ENCODE results near the gene EEF1AKMT1.

The EEF1AKMT1 gene

DNA sequence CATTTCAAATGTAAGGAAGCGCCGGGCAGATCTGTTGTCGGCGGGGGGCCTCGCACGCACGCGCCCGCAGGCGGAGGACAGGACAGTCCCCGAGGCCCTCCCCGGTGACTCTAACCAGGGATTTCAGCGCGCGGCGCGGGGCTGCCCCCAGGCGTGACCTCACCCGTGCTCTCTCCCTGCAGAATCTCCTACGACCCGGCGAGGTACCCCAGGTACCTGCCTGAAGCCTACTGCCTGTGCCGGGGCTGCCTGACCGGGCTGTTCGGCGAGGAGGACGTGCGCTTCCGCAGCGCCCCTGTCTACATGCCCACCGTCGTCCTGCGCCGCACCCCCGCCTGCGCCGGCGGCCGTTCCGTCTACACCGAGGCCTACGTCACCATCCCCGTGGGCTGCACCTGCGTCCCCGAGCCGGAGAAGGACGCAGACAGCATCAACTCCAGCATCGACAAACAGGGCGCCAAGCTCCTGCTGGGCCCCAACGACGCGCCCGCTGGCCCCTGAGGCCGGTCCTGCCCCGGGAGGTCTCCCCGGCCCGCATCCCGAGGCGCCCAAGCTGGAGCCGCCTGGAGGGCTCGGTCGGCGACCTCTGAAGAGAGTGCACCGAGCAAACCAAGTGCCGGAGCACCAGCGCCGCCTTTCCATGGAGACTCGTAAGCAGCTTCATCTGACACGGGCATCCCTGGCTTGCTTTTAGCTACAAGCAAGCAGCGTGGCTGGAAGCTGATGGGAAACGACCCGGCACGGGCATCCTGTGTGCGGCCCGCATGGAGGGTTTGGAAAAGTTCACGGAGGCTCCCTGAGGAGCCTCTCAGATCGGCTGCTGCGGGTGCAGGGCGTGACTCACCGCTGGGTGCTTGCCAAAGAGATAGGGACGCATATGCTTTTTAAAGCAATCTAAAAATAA lies 52.1 kb downstream of the EEF1AKMT1 start:
- peaks cover 0 to 14% (median 14%) of the 10 kb centered on the region in 5 donors for H3K4me1 ChIP-seq (ENCODE audit: control insufficient read depth in 5 of 5, insufficient read depth in 5 of 5, low read length in 5 of 5)
- H3K4me3 ChIP-seq (ENCODE audit: low read depth in 1 of 5, low read length in 5 of 5): peak overlapping the region in 4 of 5 donors; percentile 46 to 65 (median 54)
- peak overlapping the region in 2 of 5 donors; percentile 41 to 43 for H3K9ac ChIP-seq (ENCODE audit: low read length in 5 of 5)
- H3K27ac ChIP-seq (ENCODE audit: low read depth, low read length): no peak overlapping the region
- no peaks in the 10 kb centered on the region for H3K36me3 ChIP-seq (ENCODE audit: control insufficient read depth in 5 of 5, insufficient read depth in 5 of 5, low read length in 5 of 5)
- no peaks in the 10 kb centered on the region for H3K9me3 ChIP-seq (ENCODE audit: control insufficient read depth in 5 of 5, low read length in 5 of 5)
- H3K27me3 ChIP-seq (ENCODE audit: control insufficient read depth in 5 of 5, insufficient read depth in 4 of 5, low read length in 5 of 5): peaks cover 0 to 10% (median 6%) of the 10 kb centered on the region in 5 donors

DNA sequence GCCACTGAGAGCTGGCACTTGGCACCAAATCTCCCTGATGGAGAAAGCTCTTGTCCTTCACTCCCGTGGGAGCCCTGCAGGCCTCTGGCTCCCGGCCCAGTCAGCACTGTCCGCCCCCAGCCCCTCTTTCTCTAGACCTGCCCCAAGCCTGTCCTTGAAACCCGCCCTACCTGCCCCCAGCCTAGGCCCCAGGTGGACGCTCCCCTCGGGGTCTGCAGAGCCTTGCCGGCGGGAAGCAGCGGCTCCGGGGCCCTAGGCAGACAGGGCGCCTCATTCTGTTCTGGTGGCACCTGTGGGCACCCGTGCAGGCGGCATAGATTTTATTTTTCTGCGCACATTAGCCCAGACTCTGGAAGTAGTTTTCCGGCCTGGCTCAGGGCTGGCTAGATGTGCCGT lies 52.7 kb downstream of the EEF1AKMT1 start:
- no peak overlapping the region for H3K9ac ChIP-seq (ENCODE audit: low read length in 5 of 5)
- no peaks in the 10 kb centered on the region for H3K9me3 ChIP-seq (ENCODE audit: control insufficient read depth in 5 of 5, low read length in 5 of 5)
- H3K4me1 ChIP-seq (ENCODE audit: control insufficient read depth in 5 of 5, insufficient read depth in 5 of 5, low read length in 5 of 5): peaks cover 0 to 17% (median 14%) of the 10 kb centered on the region in 5 donors
- H3K4me3 ChIP-seq (ENCODE audit: low read depth in 1 of 5, low read length in 5 of 5): peak overlapping the region in 1 of 5 donors; percentile 65
- H3K27ac ChIP-seq (ENCODE audit: low read depth, low read length): no peak overlapping the region
- H3K36me3 ChIP-seq (ENCODE audit: control insufficient read depth in 5 of 5, insufficient read depth in 5 of 5, low read length in 5 of 5): no peaks in the 10 kb centered on the region
- H3K27me3 ChIP-seq (ENCODE audit: control insufficient read depth in 5 of 5, insufficient read depth in 4 of 5, low read length in 5 of 5): peaks cover 0 to 10% (median 6%) of the 10 kb centered on the region in 5 donors

DNA sequence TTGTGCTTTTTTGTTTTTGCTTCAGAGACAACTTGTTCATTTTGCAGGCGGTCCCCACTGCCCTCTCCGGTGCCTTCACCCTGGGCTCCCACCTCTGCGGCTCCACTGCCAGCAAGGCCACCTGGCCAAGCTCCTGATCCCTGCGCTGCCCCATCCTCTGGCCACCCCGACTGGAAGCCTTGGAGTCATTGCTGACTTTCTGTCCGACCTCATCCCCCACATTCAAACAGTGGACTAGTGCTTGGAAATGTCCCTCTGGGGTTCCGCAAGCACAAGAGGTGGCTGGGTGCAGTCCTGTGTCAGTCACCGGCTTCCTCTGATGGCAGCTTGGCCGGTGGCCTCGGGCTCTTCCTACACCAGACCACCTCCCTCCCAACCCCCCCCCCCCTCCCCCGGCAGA lies 53.3 kb downstream of the EEF1AKMT1 start:
- peaks cover 0 to 10% (median 6%) of the 10 kb centered on the region in 5 donors for H3K27me3 ChIP-seq (ENCODE audit: control insufficient read depth in 5 of 5, insufficient read depth in 4 of 5, low read length in 5 of 5)
- H3K36me3 ChIP-seq (ENCODE audit: control insufficient read depth in 5 of 5, insufficient read depth in 5 of 5, low read length in 5 of 5): no peaks in the 10 kb centered on the region
- peaks cover 0 to 19% (median 14%) of the 10 kb centered on the region in 5 donors for H3K4me1 ChIP-seq (ENCODE audit: control insufficient read depth in 5 of 5, insufficient read depth in 5 of 5, low read length in 5 of 5)
- no peak overlapping the region for H3K27ac ChIP-seq (ENCODE audit: low read depth, low read length)
- no peak overlapping the region for H3K4me3 ChIP-seq (ENCODE audit: low read depth in 1 of 5, low read length in 5 of 5)
- H3K9ac ChIP-seq (ENCODE audit: low read length in 5 of 5): no peak overlapping the region
- no peaks in the 10 kb centered on the region for H3K9me3 ChIP-seq (ENCODE audit: control insufficient read depth in 5 of 5, low read length in 5 of 5)

DNA sequence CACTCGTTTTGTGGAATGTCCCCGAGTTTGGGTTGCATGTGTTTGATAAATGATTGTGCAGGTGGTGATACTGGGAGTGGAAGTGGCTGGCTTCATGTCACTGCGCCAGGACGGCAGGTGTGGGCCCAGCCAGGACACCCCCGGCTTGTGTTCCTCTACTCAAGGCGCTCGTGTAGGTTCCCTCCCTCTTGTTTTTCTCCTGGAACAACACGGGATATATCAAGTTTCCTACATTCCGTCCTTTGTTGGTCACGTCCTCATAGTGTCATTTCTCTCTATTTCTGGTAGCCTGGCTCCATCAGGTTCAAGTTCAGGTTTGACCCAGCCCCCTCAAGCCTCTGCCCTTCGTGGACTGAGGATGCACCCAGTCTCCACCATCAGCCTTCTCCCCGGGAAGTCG lies 54.0 kb downstream of the EEF1AKMT1 start:
- H3K9ac ChIP-seq (ENCODE audit: low read length in 5 of 5): no peak overlapping the region
- peaks cover 2 to 26% (median 20%) of the 10 kb centered on the region in 5 donors for H3K4me1 ChIP-seq (ENCODE audit: control insufficient read depth in 5 of 5, insufficient read depth in 5 of 5, low read length in 5 of 5)
- H3K4me3 ChIP-seq (ENCODE audit: low read depth in 1 of 5, low read length in 5 of 5): no peak overlapping the region
- no peaks in the 10 kb centered on the region for H3K36me3 ChIP-seq (ENCODE audit: control insufficient read depth in 5 of 5, insufficient read depth in 5 of 5, low read length in 5 of 5)
- peaks cover 0 to 10% (median 6%) of the 10 kb centered on the region in 5 donors for H3K27me3 ChIP-seq (ENCODE audit: control insufficient read depth in 5 of 5, insufficient read depth in 4 of 5, low read length in 5 of 5)
- no peaks in the 10 kb centered on the region for H3K9me3 ChIP-seq (ENCODE audit: control insufficient read depth in 5 of 5, low read length in 5 of 5)
- H3K27ac ChIP-seq (ENCODE audit: low read depth, low read length): no peak overlapping the region

DNA sequence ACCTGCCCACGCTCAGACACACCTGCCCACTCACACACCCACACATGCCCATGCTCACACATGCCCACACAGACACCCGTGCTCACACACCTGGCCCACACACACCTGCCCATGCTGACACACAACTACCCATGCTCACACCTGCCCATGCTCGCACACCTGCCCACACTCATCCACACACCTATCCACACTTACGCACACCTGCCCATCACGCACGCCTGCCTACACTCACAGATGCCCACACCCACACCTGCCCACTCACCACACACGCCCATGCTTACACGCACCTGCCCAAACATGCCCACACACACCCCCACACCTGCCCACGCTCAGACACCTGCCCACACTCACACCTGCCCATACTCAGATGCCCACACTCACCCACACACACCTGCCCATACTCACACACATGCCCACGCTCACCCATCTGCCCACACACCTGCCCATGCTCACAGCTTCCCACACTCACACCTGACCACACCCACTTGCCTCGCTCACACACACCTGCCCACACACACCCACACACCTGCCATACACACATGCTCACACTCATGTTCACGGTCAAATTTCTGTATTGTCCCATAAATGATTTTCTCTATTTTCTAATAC lies 54.7 kb downstream of the EEF1AKMT1 start:
- H3K27me3 ChIP-seq (ENCODE audit: control insufficient read depth in 5 of 5, insufficient read depth in 4 of 5, low read length in 5 of 5): peaks cover 0 to 10% (median 6%) of the 10 kb centered on the region in 5 donors
- H3K4me1 ChIP-seq (ENCODE audit: control insufficient read depth in 5 of 5, insufficient read depth in 5 of 5, low read length in 5 of 5): peaks cover 7 to 33% (median 25%) of the 10 kb centered on the region in 5 donors
- no peaks in the 10 kb centered on the region for H3K36me3 ChIP-seq (ENCODE audit: control insufficient read depth in 5 of 5, insufficient read depth in 5 of 5, low read length in 5 of 5)
- no peaks in the 10 kb centered on the region for H3K9me3 ChIP-seq (ENCODE audit: control insufficient read depth in 5 of 5, low read length in 5 of 5)
- no peak overlapping the region for H3K4me3 ChIP-seq (ENCODE audit: low read depth in 1 of 5, low read length in 5 of 5)
- H3K27ac ChIP-seq (ENCODE audit: low read depth, low read length): no peak overlapping the region
- H3K9ac ChIP-seq (ENCODE audit: low read length in 5 of 5): no peak overlapping the region

DNA sequence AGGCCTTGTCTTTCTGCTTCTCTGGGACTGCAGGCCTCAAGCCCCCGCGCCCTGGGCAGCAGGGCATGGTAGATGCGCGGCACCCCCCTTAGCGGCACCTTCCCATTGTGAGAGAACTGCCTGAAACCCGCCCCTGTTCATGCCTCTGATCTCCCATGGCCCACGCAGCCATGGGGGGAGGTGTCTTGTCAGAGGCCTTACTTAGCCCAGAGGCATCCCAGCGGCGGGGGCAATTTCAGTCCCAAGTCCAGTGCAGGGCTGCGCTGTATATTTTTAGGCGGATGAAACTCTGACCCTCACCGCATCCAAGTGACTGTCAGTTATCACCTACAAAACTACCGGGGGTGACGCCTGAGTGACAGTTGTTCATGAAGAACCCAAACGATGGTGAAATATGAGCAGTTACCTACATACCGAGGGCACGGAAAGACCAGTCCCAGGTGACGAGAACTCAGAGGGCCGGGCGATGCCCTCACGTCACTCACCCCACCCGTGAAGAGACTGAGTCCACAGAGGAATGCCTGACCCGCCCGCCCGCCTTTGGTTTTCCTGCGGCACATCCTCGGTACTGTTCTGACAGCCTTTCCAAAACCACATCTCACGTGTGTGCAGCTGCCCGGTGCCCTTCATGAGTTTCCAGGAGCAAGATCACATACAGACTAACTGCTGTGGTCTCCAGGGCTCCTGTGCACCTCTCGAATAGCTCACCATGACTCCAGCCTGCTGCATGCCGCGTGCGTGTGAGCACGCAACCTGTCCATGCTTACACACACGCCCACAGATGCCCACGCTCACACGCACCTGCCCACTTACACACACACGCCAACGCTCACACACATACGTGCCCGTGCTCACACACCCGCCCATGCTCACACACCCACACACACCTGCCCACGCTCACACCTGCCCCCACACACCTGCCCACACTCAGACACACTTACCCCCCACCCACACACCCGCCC lies 55.9 kb downstream of the EEF1AKMT1 start:
- Histone ChIP-seq H3K27me3 (ENCODE audit: control insufficient read depth in 5 of 5, insufficient read depth in 4 of 5, low read length in 5 of 5) (peaks cover 0 to 10% (median 6%) of the 10 kb centered on the region in 5 donors), H3K9me3 (ENCODE audit: control insufficient read depth in 5 of 5, low read length in 5 of 5) (no peaks in the 10 kb centered on the region), H3K9ac (ENCODE audit: low read length in 5 of 5) (no peak overlapping the region), H3K4me1 (ENCODE audit: control insufficient read depth in 5 of 5, insufficient read depth in 5 of 5, low read length in 5 of 5) (peaks cover 7 to 45% (median 37%) of the 10 kb centered on the region in 5 donors), H3K27ac (ENCODE audit: low read depth, low read length) (no peak overlapping the region), H3K4me3 (ENCODE audit: low read depth in 1 of 5, low read length in 5 of 5) (no peak overlapping the region), H3K36me3 (ENCODE audit: control insufficient read depth in 5 of 5, insufficient read depth in 5 of 5, low read length in 5 of 5) (no peaks in the 10 kb centered on the region)

DNA sequence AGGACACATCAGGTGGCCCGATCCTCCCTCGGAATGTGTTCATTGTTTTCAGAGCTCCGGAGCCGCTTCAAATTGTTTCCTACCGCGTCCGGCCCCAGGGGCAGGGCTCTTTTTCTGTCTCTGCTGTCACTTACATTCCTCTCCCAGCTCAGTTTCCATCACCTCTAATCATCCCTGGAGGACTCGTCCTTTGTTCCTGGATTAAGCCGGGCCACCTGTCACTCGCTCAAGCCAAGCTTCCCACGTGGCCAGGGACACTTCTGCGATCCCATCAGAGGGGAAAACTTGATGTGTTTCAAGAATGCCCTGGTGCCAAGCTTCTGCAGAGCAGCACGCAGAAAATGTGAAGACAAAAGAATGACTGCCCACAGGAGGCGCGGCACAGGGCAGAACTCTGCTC lies 56.8 kb downstream of the EEF1AKMT1 start:
- Histone ChIP-seq H3K36me3 (ENCODE audit: control insufficient read depth in 5 of 5, insufficient read depth in 5 of 5, low read length in 5 of 5) (no peaks in the 10 kb centered on the region), H3K4me1 (ENCODE audit: control insufficient read depth in 5 of 5, insufficient read depth in 5 of 5, low read length in 5 of 5) (peaks cover 7 to 48% (median 39%) of the 10 kb centered on the region in 5 donors), H3K9me3 (ENCODE audit: control insufficient read depth in 5 of 5, low read length in 5 of 5) (no peaks in the 10 kb centered on the region), H3K4me3 (ENCODE audit: low read depth in 1 of 5, low read length in 5 of 5) (no peak overlapping the region), H3K9ac (ENCODE audit: low read length in 5 of 5) (no peak overlapping the region), H3K27me3 (ENCODE audit: control insufficient read depth in 5 of 5, insufficient read depth in 4 of 5, low read length in 5 of 5) (peaks cover 0 to 10% (median 6%) of the 10 kb centered on the region in 5 donors), H3K27ac (ENCODE audit: low read depth, low read length) (no peak overlapping the region)

DNA sequence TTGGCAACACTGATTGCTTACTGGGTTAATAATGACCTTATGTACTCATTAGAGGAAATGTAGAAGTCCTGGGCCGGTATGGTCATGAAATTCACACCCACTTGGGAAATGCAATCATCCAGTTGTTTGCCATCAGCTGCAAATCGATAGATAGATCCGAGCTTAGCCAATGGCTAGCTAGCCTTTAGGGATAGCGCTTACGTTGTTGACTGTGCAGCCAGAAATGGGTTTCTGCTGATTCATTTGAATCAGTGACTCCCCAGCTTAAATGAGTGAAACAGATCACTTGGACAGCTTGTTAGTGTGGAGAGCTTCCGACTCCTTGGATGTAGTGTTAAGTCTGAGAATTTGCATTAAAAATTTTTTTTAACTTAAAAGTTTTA lies 58.4 kb downstream of the EEF1AKMT1 start:
- no peak overlapping the region for H3K4me3 ChIP-seq (ENCODE audit: low read depth in 1 of 5, low read length in 5 of 5)
- no peak overlapping the region for H3K9ac ChIP-seq (ENCODE audit: low read length in 5 of 5)
- no peaks in the 10 kb centered on the region for H3K36me3 ChIP-seq (ENCODE audit: control insufficient read depth in 5 of 5, insufficient read depth in 5 of 5, low read length in 5 of 5)
- H3K4me1 ChIP-seq (ENCODE audit: control insufficient read depth in 5 of 5, insufficient read depth in 5 of 5, low read length in 5 of 5): peaks cover 7 to 37% (median 29%) of the 10 kb centered on the region in 5 donors
- peak overlapping the region; percentile 89 for H3K27ac ChIP-seq (ENCODE audit: low read depth, low read length)
- no peaks in the 10 kb centered on the region for H3K9me3 ChIP-seq (ENCODE audit: control insufficient read depth in 5 of 5, low read length in 5 of 5)
- H3K27me3 ChIP-seq (ENCODE audit: control insufficient read depth in 5 of 5, insufficient read depth in 4 of 5, low read length in 5 of 5): peaks cover 0 to 10% (median 0%) of the 10 kb centered on the region in 5 donors

DNA sequence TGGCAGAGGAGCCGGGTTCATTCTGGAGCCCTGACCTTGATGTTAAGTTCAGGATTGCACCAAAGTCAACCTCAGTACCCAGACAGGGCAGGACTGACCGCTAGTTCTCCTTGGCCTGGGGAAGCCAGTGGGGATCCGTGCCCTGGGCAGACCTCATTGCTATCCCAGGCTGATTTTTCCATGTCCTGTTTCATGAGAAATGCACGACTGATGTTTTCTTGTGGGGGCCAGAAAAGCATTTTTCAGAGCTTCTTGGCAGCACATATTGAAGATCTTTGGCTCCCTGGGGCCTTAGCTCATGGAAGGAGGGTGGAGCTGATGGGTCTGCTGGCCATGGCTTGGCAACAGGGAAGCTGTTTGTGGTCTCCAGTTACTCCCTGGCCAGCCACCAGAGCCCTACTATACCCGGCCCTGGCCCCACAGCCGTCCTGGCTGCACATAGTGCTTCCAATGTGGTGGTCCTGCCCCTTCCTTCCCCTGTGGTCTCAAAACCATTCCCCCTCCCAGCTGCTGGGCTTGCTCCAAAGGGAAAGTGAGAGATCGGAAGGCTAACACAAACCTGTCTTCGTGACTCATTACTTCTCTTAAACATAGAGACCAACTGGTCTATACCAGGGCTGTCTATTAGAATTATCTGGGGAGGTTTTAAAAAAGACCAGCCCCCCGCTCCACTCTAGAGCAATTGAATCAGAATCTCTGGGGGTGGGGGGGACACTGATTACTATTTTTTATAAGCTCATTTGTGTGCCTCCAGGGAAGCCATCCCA lies 59.0 kb downstream of the EEF1AKMT1 start:
- Histone ChIP-seq H3K9me3 (ENCODE audit: control insufficient read depth in 5 of 5, low read length in 5 of 5) (no peaks in the 10 kb centered on the region), H3K9ac (ENCODE audit: low read length in 5 of 5) (peak overlapping the region; percentile 1 to 72 (median 35)), H3K36me3 (ENCODE audit: control insufficient read depth in 5 of 5, insufficient read depth in 5 of 5, low read length in 5 of 5) (no peaks in the 10 kb centered on the region), H3K4me3 (ENCODE audit: low read depth in 1 of 5, low read length in 5 of 5) (peak overlapping the region; percentile 17 to 49 (median 37)), H3K4me1 (ENCODE audit: control insufficient read depth in 5 of 5, insufficient read depth in 5 of 5, low read length in 5 of 5) (peaks cover 7 to 37% (median 29%) of the 10 kb centered on the region in 5 donors), H3K27me3 (ENCODE audit: control insufficient read depth in 5 of 5, insufficient read depth in 4 of 5, low read length in 5 of 5) (peaks cover 0 to 10% (median 0%) of the 10 kb centered on the region in 5 donors), H3K27ac (ENCODE audit: low read depth, low read length) (peak overlapping the region; percentile 89)

Measured in subcutaneous abdominal adipose tissue (tissue), 5 donors.